Measurements from ENCODE around the gene SV2C. TPM values are rescaled to one million over a fixed set of nuclear protein-coding genes. Genes with fewer than 3 reads are reported as not detected.

The SV2C gene
- total RNA-seq, 1 donor from 2014 or later: 0.32 TPM

DNA sequence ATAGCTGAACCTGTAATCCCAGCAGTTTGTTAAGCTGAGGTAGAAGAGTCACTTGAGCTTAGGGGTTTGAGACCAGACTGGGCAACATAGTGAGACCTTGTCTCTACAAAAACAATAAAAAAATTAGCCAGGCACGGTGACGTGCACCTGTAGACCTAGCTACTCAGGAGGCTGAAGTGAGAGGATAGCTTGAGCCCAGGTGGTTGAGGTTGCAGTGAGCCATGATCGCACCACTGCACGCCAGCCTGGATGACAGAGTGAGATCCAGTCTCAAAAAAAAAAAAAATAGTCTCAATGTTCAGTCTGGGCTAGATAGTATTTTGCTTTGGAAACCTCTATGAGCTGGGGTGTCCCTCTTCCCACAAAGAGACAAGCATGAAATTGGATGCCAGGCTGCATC is 268.0 kb downstream of the SV2C start:
- no peak overlapping the region for H3K27ac ChIP-seq
- DNase-seq (no peak), ATAC-seq (no peak)
- H3K4me1 ChIP-seq: no peaks in the 10 kb centered on the region
- intact Hi-C loops (cut with DNase I): no loop called here
- no peaks in the 10 kb centered on the region for H3K36me3 ChIP-seq
- no peaks in the 10 kb centered on the region for H3K27me3 ChIP-seq (ENCODE audit: low read depth)
- H3K4me3 ChIP-seq: no peak overlapping the region
- no peak for TF ChIP-seq CTCF (IDR thresholded peaks at IDR 0.05)
- no peaks in the 10 kb centered on the region for H3K9me3 ChIP-seq

DNA sequence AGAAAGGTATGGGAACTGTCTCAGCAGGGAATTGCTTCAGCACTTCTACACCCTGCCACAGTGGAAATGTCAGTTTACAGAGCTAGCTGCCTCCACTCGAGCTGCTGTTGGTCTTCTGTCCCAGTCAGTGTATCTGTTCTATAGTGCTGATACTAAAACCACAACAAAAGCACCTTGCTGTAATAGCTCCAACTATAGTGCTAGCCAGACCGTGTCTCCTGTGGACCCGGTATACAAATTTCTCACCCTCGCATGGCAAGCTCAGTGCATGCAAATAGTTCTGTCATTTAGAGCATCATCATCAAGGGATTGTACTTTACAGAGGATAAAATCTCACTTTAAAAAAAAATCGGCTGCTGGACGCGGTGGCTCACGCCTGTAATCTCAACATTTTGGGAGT is 268.4 kb downstream of the SV2C start:
- DNase-seq (no peak), ATAC-seq (no peak)
- H3K4me1 ChIP-seq: no peaks in the 10 kb centered on the region
- no peak for TF ChIP-seq CTCF (IDR thresholded peaks at IDR 0.05)
- no peaks in the 10 kb centered on the region for H3K27me3 ChIP-seq (ENCODE audit: low read depth)
- intact Hi-C loops (cut with DNase I): no loop called here
- no peaks in the 10 kb centered on the region for H3K9me3 ChIP-seq
- H3K27ac ChIP-seq: no peak overlapping the region
- H3K36me3 ChIP-seq: no peaks in the 10 kb centered on the region
- H3K4me3 ChIP-seq: no peak overlapping the region

DNA sequence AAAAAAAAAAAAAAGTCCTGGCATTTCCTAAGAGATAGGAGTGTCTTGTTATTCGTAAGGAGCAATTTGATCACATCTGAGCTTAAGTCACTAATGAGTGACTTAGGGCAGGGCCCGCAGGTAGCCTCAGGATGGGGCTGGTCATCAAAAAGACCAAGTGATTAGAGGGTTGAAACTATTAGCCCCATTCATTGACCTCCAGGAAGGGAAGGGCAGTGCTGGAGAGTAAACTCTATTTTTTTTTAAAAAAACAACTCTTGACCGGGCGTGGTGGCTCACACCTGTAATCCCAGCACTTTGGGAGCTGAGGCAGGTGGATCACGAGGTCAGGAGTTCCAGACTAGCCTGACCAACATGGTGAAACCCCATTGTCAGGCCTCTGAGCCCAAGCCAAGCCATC is 273.7 kb downstream of the SV2C start:
- ATAC-seq (no peak), DNase-seq (no peak)
- H3K36me3 ChIP-seq: no peaks in the 10 kb centered on the region
- no peak for TF ChIP-seq CTCF (IDR thresholded peaks at IDR 0.05)
- H3K27ac ChIP-seq: no peak overlapping the region
- H3K4me3 ChIP-seq: no peak overlapping the region
- H3K27me3 ChIP-seq (ENCODE audit: low read depth): no peaks in the 10 kb centered on the region
- no peaks in the 10 kb centered on the region for H3K4me1 ChIP-seq
- intact Hi-C loops (cut with DNase I): no loop called here
- H3K9me3 ChIP-seq: no peaks in the 10 kb centered on the region

DNA sequence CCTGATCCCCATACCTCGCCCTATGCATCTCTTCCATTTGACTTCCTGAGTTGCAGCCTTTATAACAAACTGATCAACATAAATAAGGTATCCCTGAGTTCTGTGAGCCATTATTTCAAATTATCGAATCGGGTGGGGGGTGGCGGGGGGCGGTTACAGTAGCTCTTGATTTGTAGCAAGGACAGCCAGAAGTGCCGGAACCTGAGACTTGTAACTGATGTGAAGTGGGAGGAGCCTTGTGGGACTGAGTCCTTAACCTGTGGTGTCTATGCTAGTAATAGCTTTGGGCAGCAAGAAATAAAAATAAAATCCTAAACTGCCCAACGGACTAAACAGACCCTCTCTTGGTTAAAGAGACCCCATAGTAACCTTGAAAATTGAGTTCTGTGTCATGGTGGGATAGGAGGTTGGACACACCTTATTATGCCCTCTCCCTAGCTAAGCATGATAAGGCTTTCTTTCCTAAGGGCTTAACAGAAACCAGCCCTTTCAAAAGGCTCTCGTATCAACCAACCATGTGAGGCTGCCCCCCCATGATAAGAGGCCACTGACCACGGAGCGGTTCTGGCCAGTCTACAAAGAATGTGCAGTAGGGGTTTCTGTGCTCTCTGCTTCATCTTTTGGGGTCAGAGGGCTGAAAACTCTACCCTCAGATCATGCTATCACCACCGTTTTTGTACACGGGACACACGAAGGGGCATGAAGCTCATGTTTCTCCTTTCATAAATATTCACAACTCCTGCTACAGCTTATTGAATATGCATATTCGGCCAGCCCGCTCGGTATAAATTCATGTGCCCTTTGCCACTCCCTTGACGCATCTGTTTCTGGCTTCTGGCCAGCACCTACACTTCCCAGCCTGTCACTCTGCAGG is 280.4 kb downstream of the SV2C start:
- TF ChIP-seq CTCF (IDR thresholded peaks at IDR 0.05): no peak

DNA sequence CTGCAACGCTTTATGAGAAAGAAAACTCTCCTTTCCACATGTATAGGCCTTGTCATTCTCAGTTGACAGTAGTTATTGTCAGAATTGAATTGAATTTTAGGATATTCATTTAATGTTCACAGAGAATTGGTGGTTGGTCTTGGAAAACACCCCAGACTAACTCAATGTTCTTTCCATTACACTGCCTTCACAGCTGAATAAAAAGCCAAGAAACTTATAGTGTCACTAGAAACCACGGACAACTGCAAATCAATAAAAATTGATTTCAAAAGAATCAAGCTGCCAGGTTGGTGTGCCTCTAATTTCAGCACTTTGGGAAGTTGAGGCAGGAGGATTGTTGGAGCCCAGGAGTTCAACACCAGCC is 281.0 kb downstream of the SV2C start:
- H3K4me1 ChIP-seq: no peaks in the 10 kb centered on the region
- no peaks in the 10 kb centered on the region for H3K27me3 ChIP-seq (ENCODE audit: low read depth)
- TF ChIP-seq CTCF (IDR thresholded peaks at IDR 0.05): no peak
- H3K9me3 ChIP-seq: no peaks in the 10 kb centered on the region
- no peak for ATAC-seq
- no peak overlapping the region for H3K27ac ChIP-seq
- no peak for DNase-seq
- intact Hi-C loops (cut with DNase I): no loop called here
- H3K4me3 ChIP-seq: no peak overlapping the region
- no peaks in the 10 kb centered on the region for H3K36me3 ChIP-seq

More for the DNA sequence above, 280.4 kb downstream of the SV2C start:
- H3K4me1 ChIP-seq: no peaks in the 10 kb centered on the region
- no peaks in the 10 kb centered on the region for H3K27me3 ChIP-seq (ENCODE audit: low read depth)
- H3K27ac ChIP-seq: no peak overlapping the region
- DNase-seq: no peak
- no peak overlapping the region for H3K4me3 ChIP-seq
- no peaks in the 10 kb centered on the region for H3K9me3 ChIP-seq
- peak in 1 of 2 donors; percentile 42 for ATAC-seq
- intact Hi-C loops (cut with DNase I): no loop called here
- no peaks in the 10 kb centered on the region for H3K36me3 ChIP-seq
